Measurements from ENCODE around the gene RIT1.

The RIT1 gene

GRCh38 chr1:155911156-155912055 is at the start of gene RIT1:
Gene RIT1 (minus strand): TSS chr1:155911349. CDS start chr1:155910761, 588 bp downstream.
- DNase-seq (ENCODE audit: low read depth in 3 of 3) = peak; percentile 69 to 87 (median 71)

GRCh38 chr1:155960081-155960745 is 49.1 kb upstream of the RIT1 start:
- DNase-seq (ENCODE audit: low read depth in 3 of 3) = no peak

GRCh38 chr1:155957411-155957915 is 46.3 kb upstream of the RIT1 start:
- DNase-seq (ENCODE audit: low read depth in 3 of 3) = no peak

GRCh38 chr1:155954645-155955044 is 43.5 kb upstream of the RIT1 start:
- DNase-seq (ENCODE audit: low read depth in 3 of 3) = no peak

GRCh38 chr1:155952505-155952890 is 41.3 kb upstream of the RIT1 start:
- DNase-seq (ENCODE audit: low read depth in 3 of 3) = no peak

- no peak for DNase-seq (ENCODE audit: low read depth in 3 of 3)
Measured at GRCh38 chr1:155951753-155952504, 40.8 kb upstream of the RIT1 start.

GRCh38 chr1:155950829-155951228 is 39.7 kb upstream of the RIT1 start:
- no peak for DNase-seq (ENCODE audit: low read depth in 3 of 3)

GRCh38 chr1:155947741-155948140 is 36.6 kb upstream of the RIT1 start:
- no peak for DNase-seq (ENCODE audit: low read depth in 3 of 3)

GRCh38 chr1:155947292-155947691 is 36.1 kb upstream of the RIT1 start:
- DNase-seq (ENCODE audit: low read depth in 3 of 3) = no peak

- DNase-seq (ENCODE audit: low read depth in 3 of 3) = no peak
Measured at GRCh38 chr1:155946633-155947219, 35.6 kb upstream of the RIT1 start.

- DNase-seq (ENCODE audit: low read depth in 3 of 3) = no peak
Measured at GRCh38 chr1:155944444-155944799, 33.3 kb upstream of the RIT1 start.

- DNase-seq (ENCODE audit: low read depth in 3 of 3) = no peak
Measured at GRCh38 chr1:155942578-155943141, 31.5 kb upstream of the RIT1 start.

GRCh38 chr1:155941845-155942531 is 30.8 kb upstream of the RIT1 start:
- no peak for DNase-seq (ENCODE audit: low read depth in 3 of 3)

GRCh38 chr1:155940993-155941844 is 30.1 kb upstream of the RIT1 start, which contains the start of gene RXFP4:
Gene RXFP4 (plus strand): TSS chr1:155941638. CDS start chr1:155941710, 72 bp downstream.
- no peak for DNase-seq (ENCODE audit: low read depth in 3 of 3)

GRCh38 chr1:155940482-155940992 is 29.4 kb upstream of the RIT1 start:
- DNase-seq (ENCODE audit: low read depth in 3 of 3) = no peak

GRCh38 chr1:155938220-155938627 is 27.1 kb upstream of the RIT1 start:
- DNase-seq (ENCODE audit: low read depth in 3 of 3) = no peak

- DNase-seq (ENCODE audit: low read depth in 3 of 3) = no peak
Measured at GRCh38 chr1:155934936-155935590, 23.9 kb upstream of the RIT1 start.

GRCh38 chr1:155934097-155934935 is 23.2 kb upstream of the RIT1 start, which contains the start of gene KHDC4:
Gene KHDC4 (minus strand): TSS chr1:155934413. CDS start chr1:155934373, 40 bp downstream.
- DNase-seq (ENCODE audit: low read depth in 3 of 3) = peak; percentile 82 to 92 (median 91)
